Measurements from ENCODE around the gene ABT1. TPM values are rescaled to one million over a fixed set of nuclear protein-coding genes. Genes with fewer than 3 reads are reported as not detected.

Gene ABT1
- total RNA-seq, 1 experiment from 2014 or later = 19.5 TPM

DNA sequence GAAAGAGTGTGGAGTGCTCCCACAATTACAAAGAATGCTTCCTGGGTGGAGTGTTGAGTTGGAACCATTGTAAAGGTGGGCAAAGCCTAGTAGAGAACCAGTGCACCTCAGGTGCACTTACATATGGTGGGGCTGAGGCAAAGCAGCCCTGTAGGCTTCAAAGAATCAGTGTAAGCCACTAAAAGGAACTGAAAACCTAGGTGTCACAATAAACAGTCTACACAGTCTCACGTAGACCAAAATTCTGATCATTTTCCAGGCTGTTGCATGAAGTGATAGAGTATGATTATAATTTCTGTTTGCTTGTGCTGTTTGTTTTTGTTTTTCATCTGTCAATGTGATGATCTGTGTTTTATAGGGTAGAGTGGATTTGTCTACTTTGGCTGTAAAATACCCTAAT, 2.8 kb downstream of the ABT1 start:
- no peak overlapping the region for H3K4me3 ChIP-seq
- H4K20me1 ChIP-seq (ENCODE audit: insufficient read depth) = no peaks in the 10 kb centered on the region
- ChIA-PET POLR2A (ENCODE audit: unreplicated experiment) (no interaction called here), CTCF (interaction anchor here (0.6 kb wide), 1 partner anchor 409 kb away, joined by 3 read pairs; no protein-coding TSS in a partner anchor)
- no peak overlapping the region for H2AFZ ChIP-seq
- H3K4me1 ChIP-seq (replicated peaks; ENCODE audit: insufficient read depth) = 0 out of 2 replicates have a peak, but pooled peaks cover 8% of the 10 kb centered on the region
- no peak overlapping the region for H3K27ac ChIP-seq
- H3K9me3 ChIP-seq (ENCODE audit: insufficient read depth, low read depth) = no peaks in the 10 kb centered on the region
- H3F3A ChIP-seq (ENCODE audit: insufficient read depth, low read depth) = peaks cover 25% of the 10 kb centered on the region; the same call in 1 of the 2 replicates
- no peak overlapping the region for H3K4me2 ChIP-seq
- TF ChIP-seq, protein P1, sequence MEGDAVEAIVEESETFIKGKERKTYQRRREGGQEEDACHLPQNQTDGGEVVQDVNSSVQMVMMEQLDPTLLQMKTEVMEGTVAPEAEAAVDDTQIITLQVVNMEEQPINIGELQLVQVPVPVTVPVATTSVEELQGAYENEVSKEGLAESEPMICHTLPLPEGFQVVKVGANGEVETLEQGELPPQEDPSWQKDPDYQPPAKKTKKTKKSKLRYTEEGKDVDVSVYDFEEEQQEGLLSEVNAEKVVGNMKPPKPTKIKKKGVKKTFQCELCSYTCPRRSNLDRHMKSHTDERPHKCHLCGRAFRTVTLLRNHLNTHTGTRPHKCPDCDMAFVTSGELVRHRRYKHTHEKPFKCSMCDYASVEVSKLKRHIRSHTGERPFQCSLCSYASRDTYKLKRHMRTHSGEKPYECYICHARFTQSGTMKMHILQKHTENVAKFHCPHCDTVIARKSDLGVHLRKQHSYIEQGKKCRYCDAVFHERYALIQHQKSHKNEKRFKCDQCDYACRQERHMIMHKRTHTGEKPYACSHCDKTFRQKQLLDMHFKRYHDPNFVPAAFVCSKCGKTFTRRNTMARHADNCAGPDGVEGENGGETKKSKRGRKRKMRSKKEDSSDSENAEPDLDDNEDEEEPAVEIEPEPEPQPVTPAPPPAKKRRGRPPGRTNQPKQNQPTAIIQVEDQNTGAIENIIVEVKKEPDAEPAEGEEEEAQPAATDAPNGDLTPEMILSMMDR (conservative IDR thresholded peaks at IDR 0.05) = no peak
- no peak for TF ChIP-seq EZH2 (IDR thresholded peaks at IDR 0.05; ENCODE audit: low read depth)
- no TSS peak for BruUV-seq (replicated peaks)
- peaks cover 9% of the 10 kb centered on the region; the same call in 1 of the 2 replicates for H3K36me3 ChIP-seq (ENCODE audit: low read depth)
- DNase-seq = no peak
- H3K27me3 ChIP-seq (ENCODE audit: insufficient read depth, low read depth) = no peaks in the 10 kb centered on the region
- no peaks in the 10 kb centered on the region for H3K9me2 ChIP-seq (ENCODE audit: insufficient read depth)
- intact Hi-C loops (cut with micrococcal nuclease; ENCODE audit: unreplicated experiment) = loop anchor here (5.0 kb wide), 3 partner anchors 377 to 1298 kb away; a partner anchor contains a TSS
- H3K79me2 ChIP-seq (ENCODE audit: low read depth) = peaks cover 20% of the 10 kb centered on the region

DNA sequence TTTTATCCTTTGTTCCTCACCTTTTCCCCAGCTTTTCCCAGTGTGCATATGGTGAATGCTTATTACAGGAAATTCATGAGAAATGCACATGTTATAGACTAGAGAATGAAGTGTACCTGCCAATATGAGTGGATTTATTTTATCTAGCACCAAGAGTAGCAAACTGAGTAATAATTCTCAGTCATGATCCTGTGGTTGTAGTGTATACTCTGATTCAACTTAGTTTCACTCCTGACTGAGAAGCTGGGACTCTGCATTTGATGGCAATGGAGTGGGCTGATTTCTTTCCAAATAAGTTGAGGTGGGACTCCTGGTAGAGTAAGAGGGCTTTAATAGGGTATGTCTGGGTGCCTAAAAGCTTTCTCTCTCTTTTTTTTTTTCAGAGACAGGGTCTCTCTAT, 4.0 kb downstream of the ABT1 start:
- Histone ChIP-seq H4K20me1 (ENCODE audit: insufficient read depth) (no peaks in the 10 kb centered on the region), H3K9me3 (ENCODE audit: insufficient read depth, low read depth) (no peaks in the 10 kb centered on the region), H2AFZ (no peak overlapping the region), H3K36me3 (ENCODE audit: low read depth) (peaks cover 9% of the 10 kb centered on the region; the same call in 1 of the 2 replicates), H3K27me3 (ENCODE audit: insufficient read depth, low read depth) (no peaks in the 10 kb centered on the region), H3K9me2 (ENCODE audit: insufficient read depth) (no peaks in the 10 kb centered on the region), H3K4me2 (no peak overlapping the region), H3F3A (ENCODE audit: insufficient read depth, low read depth) (peaks cover 15% of the 10 kb centered on the region; the same call in 1 of the 2 replicates), H3K4me3 (no peak overlapping the region), H3K79me2 (ENCODE audit: low read depth) (peaks cover 20% of the 10 kb centered on the region), H3K4me1 (replicated peaks; ENCODE audit: insufficient read depth) (0 out of 2 replicates have a peak, but pooled peaks cover 4% of the 10 kb centered on the region), H3K27ac (no peak overlapping the region)
- intact Hi-C loops (cut with micrococcal nuclease; ENCODE audit: unreplicated experiment) = no loop called here
- BruUV-seq (replicated peaks) = no TSS peak
- CTCF ChIA-PET = interaction anchor here (0.5 to 0.6 kb wide), 2 partner anchors 527 to 1322 kb away, joined by 6 to 7 read pairs; partner anchors contain the start of gene CARMIL1
- no peak for TF ChIP-seq EZH2 (IDR thresholded peaks at IDR 0.05; ENCODE audit: low read depth)
- TF ChIP-seq, protein P1 (conservative IDR thresholded peaks at IDR 0.05) = no peak
- no peak for DNase-seq
- POLR2A ChIA-PET (ENCODE audit: unreplicated experiment) = interaction anchor here (0.6 kb wide), 1 partner anchor 905 kb away, joined by 3 read pairs; no protein-coding TSS in a partner anchor

DNA sequence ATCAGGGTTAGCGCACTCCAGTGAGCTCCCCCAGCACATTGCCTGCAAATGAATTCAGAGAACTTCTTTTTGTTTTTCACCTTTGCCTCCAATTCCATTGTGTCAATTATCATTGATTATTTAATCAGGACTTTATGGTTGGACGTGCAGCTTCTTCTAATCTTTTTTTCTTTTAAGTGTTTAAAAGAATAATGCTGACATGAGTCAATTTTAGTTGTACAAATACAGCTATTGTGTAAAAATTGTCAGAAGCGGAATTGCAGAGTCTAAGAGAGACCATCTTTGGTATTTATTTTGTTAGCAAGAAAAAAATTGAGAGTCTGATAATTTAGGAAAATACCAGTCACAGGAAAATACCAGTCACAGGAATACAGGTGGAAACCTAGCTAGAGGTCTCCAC, 5.5 kb downstream of the ABT1 start:
- H3K27ac ChIP-seq = no peak overlapping the region
- BruUV-seq (replicated peaks) = no TSS peak
- H4K20me1 ChIP-seq (ENCODE audit: insufficient read depth) = no peaks in the 10 kb centered on the region
- H3F3A ChIP-seq (ENCODE audit: insufficient read depth, low read depth) = peaks cover 7% of the 10 kb centered on the region; the same call in 1 of the 2 replicates
- H3K36me3 ChIP-seq (ENCODE audit: low read depth) = peaks cover 9% of the 10 kb centered on the region; the same call in 1 of the 2 replicates
- no peak overlapping the region for H2AFZ ChIP-seq
- TF ChIP-seq EZH2 (IDR thresholded peaks at IDR 0.05; ENCODE audit: low read depth) = no peak
- TF ChIP-seq, protein P1 (conservative IDR thresholded peaks at IDR 0.05) = no peak
- H3K4me3 ChIP-seq = no peak overlapping the region
- CTCF ChIA-PET = no interaction called here
- H3K27me3 ChIP-seq (ENCODE audit: insufficient read depth, low read depth) = no peaks in the 10 kb centered on the region
- DNase-seq = no peak
- 0 out of 2 replicates have a peak, but pooled peaks cover 4% of the 10 kb centered on the region for H3K4me1 ChIP-seq (replicated peaks; ENCODE audit: insufficient read depth)
- H3K9me3 ChIP-seq (ENCODE audit: insufficient read depth, low read depth) = no peaks in the 10 kb centered on the region
- POLR2A ChIA-PET (ENCODE audit: unreplicated experiment) = no interaction called here
- peaks cover 15% of the 10 kb centered on the region for H3K79me2 ChIP-seq (ENCODE audit: low read depth)
- no peaks in the 10 kb centered on the region for H3K9me2 ChIP-seq (ENCODE audit: insufficient read depth)
- no peak overlapping the region for H3K4me2 ChIP-seq
- intact Hi-C loops (cut with micrococcal nuclease; ENCODE audit: unreplicated experiment) = no loop called here
